HEK293 (cell line): ENCODE results near the gene SLC25A22.

Source experiments
- CTCF ChIA-PET: fragments of 350-600 bp; formaldehyde crosslinking; extraction: SDS; loops from one replicate; lab custom pipeline; 2021; ENCODE audit warnings: antibody characterized with exemption; lab: Yijun Ruan, JAX
- POLR2A ChIA-PET: fragments of 300-600 bp; formaldehyde crosslinking; extraction: SDS; loops from one replicate; lab custom pipeline; 2020; ENCODE audit warnings: antibody characterized with exemption, inconsistent platforms; lab: Yijun Ruan, JAX
- H3K27ac ChIP-seq: fragments of 200-500 bp; sonication (Bioruptor generic); 2 replicates; pipeline ENCODE4 v1.5.1; 2014; ENCODE audit warnings: low read depth, low read length, control low read depth, inconsistent platforms; ENCODE audit errors: extremely low read depth
- H3K36me3 ChIP-seq, 2 experiments: fragments of 200-500 bp in 1 of 2; sonication (Bioruptor generic) in 1 of 2; 1 replicate in 1 of 2; 2 replicates in 1 of 2; pipeline ENCODE4 v1.5.1; 2014 to 2017; ENCODE audit warnings: inconsistent platforms in 2 of 2, low read length in 2 of 2; ENCODE audit not compliant: control insufficient read depth in 2 of 2, insufficient read depth in 1 of 2
- H3K4me1 ChIP-seq: fragments of 200-500 bp; sonication (Bioruptor generic); 2 replicates; pipeline ENCODE4 v1.5.1; 2014; ENCODE audit warnings: mild to moderate bottlenecking, low read length, inconsistent platforms; ENCODE audit not compliant: control insufficient read depth, insufficient read depth
- H3K4me3 ChIP-seq: 2 replicates; pipeline ENCODE4 v1.5.1; 2011; ENCODE audit warnings: low read depth, mild to moderate bottlenecking, control low read depth, low read length, moderate library complexity
- H3K9me3 ChIP-seq: fragments of 200-500 bp; sonication (Bioruptor generic); 2 replicates; pipeline ENCODE4 v1.5.1; 2014; ENCODE audit warnings: low read depth, low read length, inconsistent platforms; ENCODE audit not compliant: control insufficient read depth, insufficient read depth
- GLIS1 ChIP-seq: fragments of 450-650 bp; formaldehyde crosslinking; IDR thresholded peaks from 2 replicates; pipeline ENCODE4 v1.5.1; 2016; ENCODE audit warnings: missing biosample characterization, missing genetic modification characterization
- GLIS2 ChIP-seq: fragments of 450-650 bp; formaldehyde crosslinking; IDR thresholded peaks from 2 replicates; pipeline ENCODE4 v1.5.1; 2016; ENCODE audit warnings: missing biosample characterization, missing genetic modification characterization
- KLF8 ChIP-seq: fragments of 450-650 bp; formaldehyde crosslinking; IDR thresholded peaks from 2 replicates; pipeline ENCODE4 v1.5.1; 2016; ENCODE audit warnings: missing biosample characterization, missing genetic modification characterization
- MYNN ChIP-seq: fragments of 450-650 bp; formaldehyde crosslinking; IDR thresholded peaks from 2 replicates; pipeline ENCODE4 v1.5.1; 2016; ENCODE audit warnings: missing biosample characterization, missing genetic modification characterization, borderline replicate concordance
- SP2 ChIP-seq: fragments of 450-650 bp; formaldehyde crosslinking; IDR thresholded peaks from 2 replicates; pipeline ENCODE4 v1.5.1; 2016; ENCODE audit warnings: missing biosample characterization, missing genetic modification characterization
- SP3 ChIP-seq: fragments of 450-650 bp; formaldehyde crosslinking; IDR thresholded peaks from 2 replicates; pipeline ENCODE4 v1.5.1; 2016; ENCODE audit warnings: missing biosample characterization, missing genetic modification characterization
- SP7 ChIP-seq: fragments of 450-650 bp; formaldehyde crosslinking; IDR thresholded peaks from 2 replicates; pipeline ENCODE4 v1.5.1; 2016; ENCODE audit warnings: missing biosample characterization, missing genetic modification characterization
- WT1 ChIP-seq: fragments of 450-650 bp; formaldehyde crosslinking; IDR thresholded peaks from 2 replicates; pipeline ENCODE4 v1.5.1; 2016; ENCODE audit warnings: missing biosample characterization, missing genetic modification characterization
- ZBTB48 ChIP-seq: fragments of 450-650 bp; formaldehyde crosslinking; IDR thresholded peaks from 2 replicates; pipeline ENCODE4 v1.5.1; 2016; ENCODE audit warnings: missing biosample characterization, missing genetic modification characterization
- ZNF23 ChIP-seq: fragments of 450-650 bp; formaldehyde crosslinking; IDR thresholded peaks from 2 replicates; pipeline ENCODE4 v1.5.1; 2016; ENCODE audit warnings: missing biosample characterization, missing genetic modification characterization, borderline replicate concordance
- ZNF341 ChIP-seq: fragments of 450-650 bp; formaldehyde crosslinking; IDR thresholded peaks from 2 replicates; pipeline ENCODE4; 2016; ENCODE audit warnings: low read depth, missing biosample characterization, missing genetic modification characterization
- ZNF366 ChIP-seq: fragments of 450-650 bp; formaldehyde crosslinking; conservative IDR thresholded peaks from 2 replicates; pipeline ENCODE4 v1.5.1; 2016; ENCODE audit warnings: missing biosample characterization, missing genetic modification characterization
- ZNF600 ChIP-seq: fragments of 450-650 bp; formaldehyde crosslinking; IDR thresholded peaks from 2 replicates; pipeline ENCODE4 v1.5.1; 2016; ENCODE audit warnings: missing biosample characterization, missing genetic modification characterization
- ZXDB ChIP-seq: fragments of 450-650 bp; formaldehyde crosslinking; IDR thresholded peaks from 2 replicates; pipeline ENCODE4 v1.5.1; 2016; ENCODE audit warnings: missing biosample characterization, missing genetic modification characterization
- TF ChIP-seq, protein P1 (sequence below): fragments of 450-650 bp; formaldehyde crosslinking; IDR thresholded peaks from 2 replicates; pipeline ENCODE4 v1.5.1; 2017; ENCODE audit warnings: missing biosample characterization, missing genetic modification characterization
- TF ChIP-seq, protein P2 (sequence below): fragments of 450-650 bp; formaldehyde crosslinking; IDR thresholded peaks from 2 replicates; pipeline ENCODE4 v1.5.1; 2016; ENCODE audit warnings: missing biosample characterization, missing genetic modification characterization
- TF ChIP-seq, protein P3 (sequence below): fragments of 450-650 bp; formaldehyde crosslinking; IDR thresholded peaks from 2 replicates; pipeline ENCODE4 v1.5.1; 2016; ENCODE audit warnings: missing biosample characterization, missing genetic modification characterization
- TF ChIP-seq, protein P4 (sequence below): fragments of 450-650 bp; formaldehyde crosslinking; IDR thresholded peaks from 2 replicates; pipeline ENCODE4 v1.5.1; 2016; ENCODE audit warnings: missing biosample characterization, missing genetic modification characterization

The SLC25A22 gene

DNA sequence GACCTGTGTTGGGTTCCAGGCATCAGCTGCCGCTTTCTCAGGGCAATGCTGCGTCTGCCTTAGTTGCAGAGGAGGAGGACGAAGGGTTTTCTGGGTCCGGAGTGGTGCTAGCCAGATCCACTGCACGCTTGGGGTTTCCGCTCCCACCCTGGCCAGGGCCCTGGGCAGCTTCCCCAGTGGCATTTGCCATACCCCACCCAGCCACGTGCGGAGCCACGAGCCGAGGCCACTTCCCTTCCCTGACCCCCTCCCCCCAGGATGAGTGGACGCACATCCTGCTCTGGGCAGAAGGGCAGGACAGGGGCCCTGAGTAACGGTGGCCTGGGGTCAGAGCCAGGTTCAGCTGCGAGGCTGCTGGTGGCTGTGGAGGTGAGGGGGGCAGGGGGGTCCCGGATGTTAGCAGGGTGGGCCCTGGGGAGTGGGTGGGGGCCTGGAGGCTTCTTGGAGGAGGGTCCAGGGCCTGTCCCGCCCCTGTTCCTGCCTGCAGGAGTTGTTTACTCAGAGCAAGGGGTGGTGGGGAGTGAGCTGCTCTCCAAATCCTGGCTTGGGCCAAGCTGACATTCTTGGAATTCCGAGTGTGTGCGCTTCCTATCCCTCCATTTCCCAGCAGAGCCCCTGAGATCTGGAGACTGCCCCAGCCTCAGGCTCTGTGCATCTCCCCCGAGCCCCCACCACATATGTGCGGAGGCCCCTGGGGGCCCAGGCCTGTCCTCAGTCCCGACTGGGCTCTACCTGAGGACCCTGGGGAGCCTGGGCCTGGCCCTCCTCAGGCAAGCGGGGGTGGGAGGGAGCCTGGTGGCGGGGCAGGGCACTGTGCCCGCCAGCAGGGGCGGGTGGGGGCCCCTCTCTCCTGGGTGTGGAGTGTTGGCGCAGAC, 46.0 kb upstream of the SLC25A22 start:
- Histone ChIP-seq H3K4me1 (0 out of 2 replicates have a peak, but pooled peaks cover 6% of the 10 kb centered on the region), H3K9me3 (no peaks in the 10 kb centered on the region), H3K36me3 (peaks cover 0 to 22% of the 10 kb centered on the region in 2 experiments; a peak in 1 of 3 replicates), H3K27ac (no peak overlapping the region), H3K4me3 (peak overlapping the region; percentile 2)
- TF ChIP-seq WT1 (tag by site-specific recombination) (peak; percentile 53; the same call in 1 of the 2 replicates), ZNF23 (no peak), GLIS2 (peak; percentile 38; the same call in 1 of the 2 replicates), MYNN (tag by site-specific recombination) (no peak), SP3 (0 out of 2 replicates have a peak, but pooled peaks have one; percentile 14), KLF8 (tag by site-specific recombination) (peak; percentile 9; the same call in 1 of the 2 replicates), ZNF366 (tag by site-specific recombination) (0 out of 2 replicates have a peak, but pooled peaks have one; percentile 12), GLIS1 (tag by site-specific recombination) (peak; percentile 67), SP7 (tag by site-specific recombination) (peak; percentile 44), ZBTB48 (tag by site-specific recombination) (0 out of 2 replicates have a peak, but pooled peaks have one; percentile 11), ZNF341 (tag by site-specific recombination) (0 out of 2 replicates have a peak, but pooled peaks have one; percentile 18), ZNF600 (tag by site-specific recombination) (peak; percentile 74; the same call in 1 of the 2 replicates), SP2 (tag by site-specific recombination) (peak; percentile 55), ZXDB (no peak; the same call in 1 of the 2 replicates)
- TF ChIP-seq, protein P1, sequence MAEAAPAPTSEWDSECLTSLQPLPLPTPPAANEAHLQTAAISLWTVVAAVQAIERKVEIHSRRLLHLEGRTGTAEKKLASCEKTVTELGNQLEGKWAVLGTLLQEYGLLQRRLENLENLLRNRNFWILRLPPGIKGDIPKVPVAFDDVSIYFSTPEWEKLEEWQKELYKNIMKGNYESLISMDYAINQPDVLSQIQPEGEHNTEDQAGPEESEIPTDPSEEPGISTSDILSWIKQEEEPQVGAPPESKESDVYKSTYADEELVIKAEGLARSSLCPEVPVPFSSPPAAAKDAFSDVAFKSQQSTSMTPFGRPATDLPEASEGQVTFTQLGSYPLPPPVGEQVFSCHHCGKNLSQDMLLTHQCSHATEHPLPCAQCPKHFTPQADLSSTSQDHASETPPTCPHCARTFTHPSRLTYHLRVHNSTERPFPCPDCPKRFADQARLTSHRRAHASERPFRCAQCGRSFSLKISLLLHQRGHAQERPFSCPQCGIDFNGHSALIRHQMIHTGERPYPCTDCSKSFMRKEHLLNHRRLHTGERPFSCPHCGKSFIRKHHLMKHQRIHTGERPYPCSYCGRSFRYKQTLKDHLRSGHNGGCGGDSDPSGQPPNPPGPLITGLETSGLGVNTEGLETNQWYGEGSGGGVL (tag by site-specific recombination) = peak; percentile 58; the same call in 1 of the 2 replicates
- TF ChIP-seq, protein P2, sequence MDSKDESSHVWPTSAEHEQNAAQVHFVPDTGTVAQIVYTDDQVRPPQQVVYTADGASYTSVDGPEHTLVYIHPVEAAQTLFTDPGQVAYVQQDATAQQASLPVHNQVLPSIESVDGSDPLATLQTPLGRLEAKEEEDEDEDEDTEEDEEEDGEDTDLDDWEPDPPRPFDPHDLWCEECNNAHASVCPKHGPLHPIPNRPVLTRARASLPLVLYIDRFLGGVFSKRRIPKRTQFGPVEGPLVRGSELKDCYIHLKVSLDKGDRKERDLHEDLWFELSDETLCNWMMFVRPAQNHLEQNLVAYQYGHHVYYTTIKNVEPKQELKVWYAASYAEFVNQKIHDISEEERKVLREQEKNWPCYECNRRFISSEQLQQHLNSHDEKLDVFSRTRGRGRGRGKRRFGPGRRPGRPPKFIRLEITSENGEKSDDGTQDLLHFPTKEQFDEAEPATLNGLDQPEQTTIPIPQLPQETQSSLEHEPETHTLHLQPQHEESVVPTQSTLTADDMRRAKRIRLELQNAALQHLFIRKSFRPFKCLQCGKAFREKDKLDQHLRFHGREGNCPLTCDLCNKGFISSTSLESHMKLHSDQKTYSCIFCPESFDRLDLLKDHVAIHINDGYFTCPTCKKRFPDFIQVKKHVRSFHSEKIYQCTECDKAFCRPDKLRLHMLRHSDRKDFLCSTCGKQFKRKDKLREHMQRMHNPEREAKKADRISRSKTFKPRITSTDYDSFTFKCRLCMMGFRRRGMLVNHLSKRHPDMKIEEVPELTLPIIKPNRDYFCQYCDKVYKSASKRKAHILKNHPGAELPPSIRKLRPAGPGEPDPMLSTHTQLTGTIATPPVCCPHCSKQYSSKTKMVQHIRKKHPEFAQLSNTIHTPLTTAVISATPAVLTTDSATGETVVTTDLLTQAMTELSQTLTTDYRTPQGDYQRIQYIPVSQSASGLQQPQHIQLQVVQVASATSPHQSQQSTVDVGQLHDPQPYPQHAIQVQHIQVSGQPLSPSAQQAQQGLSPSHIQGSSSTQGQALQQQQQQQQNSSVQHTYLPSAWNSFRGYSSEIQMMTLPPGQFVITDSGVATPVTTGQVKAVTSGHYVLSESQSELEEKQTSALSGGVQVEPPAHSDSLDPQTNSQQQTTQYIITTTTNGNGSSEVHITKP (tag by site-specific recombination) = no peak
- TF ChIP-seq, protein P3, sequence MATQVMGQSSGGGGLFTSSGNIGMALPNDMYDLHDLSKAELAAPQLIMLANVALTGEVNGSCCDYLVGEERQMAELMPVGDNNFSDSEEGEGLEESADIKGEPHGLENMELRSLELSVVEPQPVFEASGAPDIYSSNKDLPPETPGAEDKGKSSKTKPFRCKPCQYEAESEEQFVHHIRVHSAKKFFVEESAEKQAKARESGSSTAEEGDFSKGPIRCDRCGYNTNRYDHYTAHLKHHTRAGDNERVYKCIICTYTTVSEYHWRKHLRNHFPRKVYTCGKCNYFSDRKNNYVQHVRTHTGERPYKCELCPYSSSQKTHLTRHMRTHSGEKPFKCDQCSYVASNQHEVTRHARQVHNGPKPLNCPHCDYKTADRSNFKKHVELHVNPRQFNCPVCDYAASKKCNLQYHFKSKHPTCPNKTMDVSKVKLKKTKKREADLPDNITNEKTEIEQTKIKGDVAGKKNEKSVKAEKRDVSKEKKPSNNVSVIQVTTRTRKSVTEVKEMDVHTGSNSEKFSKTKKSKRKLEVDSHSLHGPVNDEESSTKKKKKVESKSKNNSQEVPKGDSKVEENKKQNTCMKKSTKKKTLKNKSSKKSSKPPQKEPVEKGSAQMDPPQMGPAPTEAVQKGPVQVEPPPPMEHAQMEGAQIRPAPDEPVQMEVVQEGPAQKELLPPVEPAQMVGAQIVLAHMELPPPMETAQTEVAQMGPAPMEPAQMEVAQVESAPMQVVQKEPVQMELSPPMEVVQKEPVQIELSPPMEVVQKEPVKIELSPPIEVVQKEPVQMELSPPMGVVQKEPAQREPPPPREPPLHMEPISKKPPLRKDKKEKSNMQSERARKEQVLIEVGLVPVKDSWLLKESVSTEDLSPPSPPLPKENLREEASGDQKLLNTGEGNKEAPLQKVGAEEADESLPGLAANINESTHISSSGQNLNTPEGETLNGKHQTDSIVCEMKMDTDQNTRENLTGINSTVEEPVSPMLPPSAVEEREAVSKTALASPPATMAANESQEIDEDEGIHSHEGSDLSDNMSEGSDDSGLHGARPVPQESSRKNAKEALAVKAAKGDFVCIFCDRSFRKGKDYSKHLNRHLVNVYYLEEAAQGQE (tag by site-specific recombination) = peak; percentile 80
- TF ChIP-seq, protein P4, sequence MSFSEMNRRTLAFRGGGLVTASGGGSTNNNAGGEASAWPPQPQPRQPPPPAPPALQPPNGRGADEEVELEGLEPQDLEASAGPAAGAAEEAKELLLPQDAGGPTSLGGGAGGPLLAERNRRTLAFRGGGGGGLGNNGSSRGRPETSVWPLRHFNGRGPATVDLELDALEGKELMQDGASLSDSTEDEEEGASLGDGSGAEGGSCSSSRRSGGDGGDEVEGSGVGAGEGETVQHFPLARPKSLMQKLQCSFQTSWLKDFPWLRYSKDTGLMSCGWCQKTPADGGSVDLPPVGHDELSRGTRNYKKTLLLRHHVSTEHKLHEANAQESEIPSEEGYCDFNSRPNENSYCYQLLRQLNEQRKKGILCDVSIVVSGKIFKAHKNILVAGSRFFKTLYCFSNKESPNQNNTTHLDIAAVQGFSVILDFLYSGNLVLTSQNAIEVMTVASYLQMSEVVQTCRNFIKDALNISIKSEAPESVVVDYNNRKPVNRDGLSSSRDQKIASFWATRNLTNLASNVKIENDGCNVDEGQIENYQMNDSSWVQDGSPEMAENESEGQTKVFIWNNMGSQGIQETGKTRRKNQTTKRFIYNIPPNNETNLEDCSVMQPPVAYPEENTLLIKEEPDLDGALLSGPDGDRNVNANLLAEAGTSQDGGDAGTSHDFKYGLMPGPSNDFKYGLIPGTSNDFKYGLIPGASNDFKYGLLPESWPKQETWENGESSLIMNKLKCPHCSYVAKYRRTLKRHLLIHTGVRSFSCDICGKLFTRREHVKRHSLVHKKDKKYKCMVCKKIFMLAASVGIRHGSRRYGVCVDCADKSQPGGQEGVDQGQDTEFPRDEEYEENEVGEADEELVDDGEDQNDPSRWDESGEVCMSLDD (tag by site-specific recombination) = no peak
- CTCF ChIA-PET = interaction anchor here (0.7 to 1.0 kb wide), 6 partner anchors 8 to 206 kb away, joined by 3 to 4 read pairs (median 3); no protein-coding TSS in a partner anchor
- POLR2A ChIA-PET = interaction anchor here (0.7 to 6.9 kb wide), 14 partner anchors 13 to 245 kb away, joined by 3 to 70 read pairs (median 4); partner anchors contain the start of genes CD151, CEND1, CRACR2B and PNPLA2
